ENCODE measurements around the gene GRPEL1. TPM values are rescaled to one million over a fixed set of nuclear protein-coding genes. Genes with fewer than 3 reads are reported as not detected.
"Not testable (repeated sequence)": the region's sequence is repeated elsewhere in the genome, so short reads cannot be mapped to it uniquely, and the experiment has no call there.

GRPEL1 gene
- polyA plus RNA-seq, 1 experiment: 21.1 TPM

GRCh38 chr4:7105276-7105675, 37.4 kb upstream of the GRPEL1 start:
- no peaks in the 10 kb centered on the region for H3K36me3 ChIP-seq (ENCODE audit: control insufficient read depth, insufficient read depth, low read length)
- TF ChIP-seq, protein P1, sequence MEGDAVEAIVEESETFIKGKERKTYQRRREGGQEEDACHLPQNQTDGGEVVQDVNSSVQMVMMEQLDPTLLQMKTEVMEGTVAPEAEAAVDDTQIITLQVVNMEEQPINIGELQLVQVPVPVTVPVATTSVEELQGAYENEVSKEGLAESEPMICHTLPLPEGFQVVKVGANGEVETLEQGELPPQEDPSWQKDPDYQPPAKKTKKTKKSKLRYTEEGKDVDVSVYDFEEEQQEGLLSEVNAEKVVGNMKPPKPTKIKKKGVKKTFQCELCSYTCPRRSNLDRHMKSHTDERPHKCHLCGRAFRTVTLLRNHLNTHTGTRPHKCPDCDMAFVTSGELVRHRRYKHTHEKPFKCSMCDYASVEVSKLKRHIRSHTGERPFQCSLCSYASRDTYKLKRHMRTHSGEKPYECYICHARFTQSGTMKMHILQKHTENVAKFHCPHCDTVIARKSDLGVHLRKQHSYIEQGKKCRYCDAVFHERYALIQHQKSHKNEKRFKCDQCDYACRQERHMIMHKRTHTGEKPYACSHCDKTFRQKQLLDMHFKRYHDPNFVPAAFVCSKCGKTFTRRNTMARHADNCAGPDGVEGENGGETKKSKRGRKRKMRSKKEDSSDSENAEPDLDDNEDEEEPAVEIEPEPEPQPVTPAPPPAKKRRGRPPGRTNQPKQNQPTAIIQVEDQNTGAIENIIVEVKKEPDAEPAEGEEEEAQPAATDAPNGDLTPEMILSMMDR (IDR thresholded peaks at IDR 0.05; ENCODE audit: insufficient read depth, low read depth, low read length): no peak
- ChIA-PET POLR2A (no interaction called here), CTCF (no interaction called here)
- no peaks in the 10 kb centered on the region; the same call in 1 of the 2 replicates for H3K27me3 ChIP-seq (ENCODE audit: control insufficient read depth, insufficient read depth, low read length)
- DNase-seq (ENCODE audit: low read depth): no peak
- H3K4me3 ChIP-seq (ENCODE audit: low read depth, low read length): no peak overlapping the region

GRCh38 chr4:7104366-7105031, 36.6 kb upstream of the GRPEL1 start:
- TF ChIP-seq, protein P1 (IDR thresholded peaks at IDR 0.05; ENCODE audit: insufficient read depth, low read depth, low read length): no peak
- Histone ChIP-seq H3K4me3 (ENCODE audit: low read depth, low read length) (no peak overlapping the region), H3K27me3 (ENCODE audit: control insufficient read depth, insufficient read depth, low read length) (no peaks in the 10 kb centered on the region; the same call in 1 of the 2 replicates), H3K36me3 (ENCODE audit: control insufficient read depth, insufficient read depth, low read length) (no peaks in the 10 kb centered on the region)
- CTCF ChIA-PET: interaction anchor here (1.1 kb wide), 1 partner anchor 300 kb away, joined by 3 read pairs; no protein-coding TSS in a partner anchor
- POLR2A ChIA-PET: no interaction called here
- DNase-seq (ENCODE audit: low read depth): no peak

DNA sequence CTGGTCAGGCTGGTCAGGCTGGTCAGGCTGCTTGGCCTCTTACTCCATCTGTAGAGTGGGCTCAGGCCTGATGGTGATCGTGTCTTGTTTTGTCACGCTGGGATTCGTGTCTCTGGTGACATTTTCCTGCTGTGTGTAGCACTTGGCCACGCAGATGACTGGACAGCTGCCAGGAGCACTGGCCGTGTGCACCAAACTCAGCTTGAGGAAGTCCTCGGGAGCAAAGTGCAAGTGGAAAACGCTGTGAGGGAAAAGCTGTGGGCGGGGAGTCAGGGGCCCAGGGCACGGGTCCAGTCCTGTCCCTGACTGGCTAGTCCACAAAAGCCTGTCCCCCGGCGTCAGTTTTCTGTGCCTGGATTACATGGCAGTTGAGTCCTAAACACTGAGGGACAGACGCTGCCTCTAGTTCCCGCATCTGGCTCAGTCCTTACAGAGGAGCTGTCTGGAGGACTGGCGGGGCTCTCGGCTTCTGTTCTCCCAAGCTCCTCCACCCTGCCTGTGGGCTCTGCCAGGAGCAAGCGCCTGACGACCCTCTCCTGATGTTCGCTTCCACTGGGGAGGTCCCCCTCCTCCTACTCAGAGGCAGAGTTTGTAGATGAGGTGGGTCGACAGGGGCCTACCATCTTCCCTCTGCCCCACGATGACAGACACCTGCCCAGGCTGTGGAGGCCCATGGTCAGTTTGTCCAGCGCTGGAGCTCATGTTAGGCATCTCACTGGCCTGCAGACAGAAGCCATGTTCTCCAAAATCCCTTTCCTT, 35.9 kb upstream of the GRPEL1 start:
- CTCF ChIA-PET: interaction anchor here (1.1 to 1.4 kb wide), 3 partner anchors 20 to 301 kb away, joined by 3 to 5 read pairs (median 3); no protein-coding TSS in a partner anchor
- TF ChIP-seq, protein P1 (IDR thresholded peaks at IDR 0.05; ENCODE audit: insufficient read depth, low read depth, low read length): no peak
- DNase-seq (ENCODE audit: low read depth): no peak

GRCh38 chr4:7103031-7103606, 35.3 kb upstream of the GRPEL1 start:
- Histone ChIP-seq H3K4me3 (ENCODE audit: low read depth, low read length) (peak overlapping the region; percentile 47), H3K27me3 (ENCODE audit: control insufficient read depth, insufficient read depth, low read length) (no peaks in the 10 kb centered on the region; the same call in 1 of the 2 replicates), H3K36me3 (ENCODE audit: control insufficient read depth, insufficient read depth, low read length) (no peaks in the 10 kb centered on the region)
- POLR2A ChIA-PET: no interaction called here
- CTCF ChIA-PET: interaction anchor here (0.8 to 2.6 kb wide), 7 partner anchors 13 to 55 kb away, joined by 3 to 19 read pairs (median 4); no protein-coding TSS in a partner anchor
- TF ChIP-seq, protein P1 (IDR thresholded peaks at IDR 0.05; ENCODE audit: insufficient read depth, low read depth, low read length): no peak
- no peak for DNase-seq (ENCODE audit: low read depth)

More for the DNA sequence above, 35.9 kb upstream of the GRPEL1 start:
- Histone ChIP-seq H3K27me3 (ENCODE audit: control insufficient read depth, insufficient read depth, low read length) (no peaks in the 10 kb centered on the region; the same call in 1 of the 2 replicates), H3K36me3 (ENCODE audit: control insufficient read depth, insufficient read depth, low read length) (no peaks in the 10 kb centered on the region), H3K4me3 (ENCODE audit: low read depth, low read length) (peak overlapping the region; percentile 47)
- POLR2A ChIA-PET: no interaction called here

DNA sequence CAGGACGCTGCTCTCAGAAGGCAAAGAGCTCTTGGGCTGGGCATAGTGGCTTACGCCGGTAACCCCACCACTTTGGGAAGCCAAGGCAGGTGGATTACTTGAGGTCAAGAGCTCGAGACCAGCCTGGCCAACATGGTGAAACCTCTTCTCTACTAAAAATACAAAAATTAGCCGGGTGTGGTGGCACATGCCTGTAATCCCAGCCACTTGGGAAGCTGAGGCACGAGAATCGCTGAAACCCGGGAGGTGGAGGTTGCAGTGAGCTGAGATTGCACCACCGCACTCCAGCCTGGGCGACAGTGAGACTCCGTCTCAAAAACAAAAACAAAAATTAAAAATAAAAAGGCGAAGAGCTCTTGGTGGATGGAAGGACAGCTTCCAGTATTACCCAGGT, 34.6 kb upstream of the GRPEL1 start:
- POLR2A ChIA-PET: not testable (repeated sequence)

More for the DNA sequence above, 34.6 kb upstream of the GRPEL1 start:
- CTCF ChIA-PET: interaction anchor here (0.7 to 2.6 kb wide), 13 partner anchors 9 to 216 kb away, joined by 3 to 19 read pairs (median 4); no protein-coding TSS in a partner anchor
- not testable (repeated sequence) for H3K27me3 ChIP-seq (ENCODE audit: control insufficient read depth, insufficient read depth, low read length); H3K36me3 ChIP-seq (ENCODE audit: control insufficient read depth, insufficient read depth, low read length); DNase-seq (ENCODE audit: low read depth)
- peak overlapping the region; percentile 47 for H3K4me3 ChIP-seq (ENCODE audit: low read depth, low read length)

Measured in BJ (cell line).